ENCODE data around the gene DHRSX.
A peak's percentile ranks its signal among the peaks of the same experiment; 100 is the strongest.

Gene DHRSX

GRCh38 chrX:2416851-2417604 lies 83.7 kb downstream of the DHRSX start (continued):
- TF ChIP-seq ZSCAN4 (tag by site-specific recombination; IDR thresholded peaks at IDR 0.05) (no peak), ZEB2 (tag by site-specific recombination; IDR thresholded peaks at IDR 0.05) (peak; percentile 63; the same call in 1 of the 2 replicates), ZNF639 (tag by site-specific recombination; IDR thresholded peaks at IDR 0.05) (peak; percentile 94), KLF17 (tag by site-specific recombination; IDR thresholded peaks at IDR 0.05) (peak; percentile 70), ZBTB11 (tag by site-specific recombination; conservative IDR thresholded peaks at IDR 0.05; ENCODE audit: low read depth) (no peak), ZNF610 (tag by site-specific recombination; IDR thresholded peaks at IDR 0.05; ENCODE audit: borderline replicate concordance) (no peak), ZNF37A (tag by site-specific recombination; IDR thresholded peaks at IDR 0.05) (no peak), ZNF777 (tag by site-specific recombination; IDR thresholded peaks at IDR 0.05; ENCODE audit: borderline replicate concordance) (no peak), MZF1 (tag by site-specific recombination; IDR thresholded peaks at IDR 0.05; ENCODE audit: borderline replicate concordance) (no peak), ZNF239 (tag by site-specific recombination; IDR thresholded peaks at IDR 0.05) (peak; percentile 88; the same call in 1 of the 2 replicates), ZNF391 (tag by site-specific recombination; IDR thresholded peaks at IDR 0.05; ENCODE audit: borderline replicate concordance, low read depth) (no peak; the same call in 1 of the 2 replicates), ZBTB10 (tag by site-specific recombination; IDR thresholded peaks at IDR 0.05) (no peak), ZNF501 (tag by site-specific recombination; IDR thresholded peaks at IDR 0.05) (no peak), FEZF1 (tag by site-specific recombination; IDR thresholded peaks at IDR 0.05) (peak; percentile 43), ZNF423 (tag by site-specific recombination; IDR thresholded peaks at IDR 0.05) (no peak), ZFP69B (tag by site-specific recombination; IDR thresholded peaks at IDR 0.05) (peak; percentile 68; the same call in 1 of the 2 replicates), BCL6B (tag by site-specific recombination; IDR thresholded peaks at IDR 0.05) (no peak), ZNF664 (tag by site-specific recombination; IDR thresholded peaks at IDR 0.05) (no peak), ZNF350 (tag by site-specific recombination; IDR thresholded peaks at IDR 0.05) (no peak), ZNF2 (tag by site-specific recombination; IDR thresholded peaks at IDR 0.05) (no peak), ZBTB44 (tag by site-specific recombination; IDR thresholded peaks at IDR 0.05) (no peak), ZNF26 (tag by site-specific recombination; IDR thresholded peaks at IDR 0.05) (no peak), GLIS1 (tag by site-specific recombination; IDR thresholded peaks at IDR 0.05) (no peak), ZNF202 (tag by site-specific recombination; IDR thresholded peaks at IDR 0.05; ENCODE audit: borderline replicate concordance) (no peak), TRIM28 (IDR thresholded peaks at IDR 0.05; ENCODE audit: borderline replicate concordance, low read length) (no peak)

All from HEK293 (cell line).